ENCODE data around the gene RERG. TPM values are rescaled to one million over a fixed set of nuclear protein-coding genes. Genes with fewer than 3 reads are reported as not detected.

Gene RERG
- polyA plus RNA-seq, 3 donors: not detected

DNA sequence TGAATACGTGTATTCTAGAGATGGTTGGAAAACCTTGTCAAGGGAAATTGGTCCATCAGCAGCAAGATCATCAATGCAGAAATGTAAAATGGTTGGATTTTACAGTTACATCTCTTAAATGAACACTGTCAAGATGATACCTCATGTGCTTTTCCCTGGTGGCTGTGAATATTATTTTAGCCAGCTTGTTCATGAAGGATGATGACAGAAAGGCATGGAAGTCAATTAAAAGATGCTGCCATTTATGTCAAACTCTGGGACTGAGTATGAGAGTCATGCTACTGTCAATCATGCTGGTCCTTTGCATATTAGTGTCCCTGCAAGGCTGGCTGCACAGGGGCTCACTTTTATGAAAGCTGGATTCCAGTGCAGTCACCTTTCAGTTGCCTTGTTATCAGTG, 10.3 kb upstream of the RERG start:
- H3K4me3 ChIP-seq (replicated peaks in 1 of 3; ENCODE audit: low read depth in 2 of 3, low read length in 3 of 3): no peak overlapping the region
- H3K4me2 ChIP-seq (replicated peaks; ENCODE audit: extremely low read depth, low read length, poor library complexity, severe bottlenecking): no peak overlapping the region
- intact Hi-C loops (cut with micrococcal nuclease): no loop called here
- H3K27ac ChIP-seq (ENCODE audit: low read depth in 1 of 2, low read length in 2 of 2): no peak overlapping the region
- Mint-ChIP-seq H3K36me3 (no peaks in the 10 kb centered on the region), H3K27me3 (ENCODE audit: low read depth in 3 of 3) (peaks cover 12 to 30% (median 14%) of the 10 kb centered on the region in 3 donors), H3K4me3 (no peak overlapping the region), H3K9me3 (peaks cover 0 to 2% (median 0%) of the 10 kb centered on the region in 7 donors), H3K4me1 (no peaks in the 10 kb centered on the region), H3K27ac (no peak overlapping the region)
- H2AFZ ChIP-seq (ENCODE audit: insufficient read depth, low read depth, low read length, poor library complexity, severe bottlenecking): no peak overlapping the region
- H3K79me2 ChIP-seq (ENCODE audit: insufficient read depth, low read length): no peaks in the 10 kb centered on the region
- no peaks in the 10 kb centered on the region for H3K9me3 ChIP-seq (replicated peaks in 1 of 2; ENCODE audit: control insufficient read depth in 1 of 2, insufficient read depth in 1 of 2, low read length in 2 of 2)
- no CpG with 5 or more reads among the region's 1 CpG for WGBS (ENCODE audit: insufficient coverage)
- no peaks in the 10 kb centered on the region for H3K4me1 ChIP-seq (ENCODE audit: control insufficient read depth in 1 of 2, insufficient read depth in 2 of 2, low read length in 2 of 2)
- no peaks in the 10 kb centered on the region for H3K36me3 ChIP-seq (replicated peaks in 1 of 2; ENCODE audit: control insufficient read depth in 1 of 2, insufficient read depth in 2 of 2, low read length in 2 of 2)
- no peaks in the 10 kb centered on the region for H4K20me1 ChIP-seq (ENCODE audit: insufficient read depth, low read length)
- peaks cover 4 to 15% of the 10 kb centered on the region in 2 donors for H3K27me3 ChIP-seq (ENCODE audit: control insufficient read depth in 2 of 2, insufficient read depth in 2 of 2, low read length in 2 of 2)
- no peak overlapping the region for H3K9ac ChIP-seq (ENCODE audit: insufficient read depth, low read length, poor library complexity, severe bottlenecking)
- no peak for DNase-seq
- TF ChIP-seq, protein P1, sequence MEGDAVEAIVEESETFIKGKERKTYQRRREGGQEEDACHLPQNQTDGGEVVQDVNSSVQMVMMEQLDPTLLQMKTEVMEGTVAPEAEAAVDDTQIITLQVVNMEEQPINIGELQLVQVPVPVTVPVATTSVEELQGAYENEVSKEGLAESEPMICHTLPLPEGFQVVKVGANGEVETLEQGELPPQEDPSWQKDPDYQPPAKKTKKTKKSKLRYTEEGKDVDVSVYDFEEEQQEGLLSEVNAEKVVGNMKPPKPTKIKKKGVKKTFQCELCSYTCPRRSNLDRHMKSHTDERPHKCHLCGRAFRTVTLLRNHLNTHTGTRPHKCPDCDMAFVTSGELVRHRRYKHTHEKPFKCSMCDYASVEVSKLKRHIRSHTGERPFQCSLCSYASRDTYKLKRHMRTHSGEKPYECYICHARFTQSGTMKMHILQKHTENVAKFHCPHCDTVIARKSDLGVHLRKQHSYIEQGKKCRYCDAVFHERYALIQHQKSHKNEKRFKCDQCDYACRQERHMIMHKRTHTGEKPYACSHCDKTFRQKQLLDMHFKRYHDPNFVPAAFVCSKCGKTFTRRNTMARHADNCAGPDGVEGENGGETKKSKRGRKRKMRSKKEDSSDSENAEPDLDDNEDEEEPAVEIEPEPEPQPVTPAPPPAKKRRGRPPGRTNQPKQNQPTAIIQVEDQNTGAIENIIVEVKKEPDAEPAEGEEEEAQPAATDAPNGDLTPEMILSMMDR (IDR thresholded peaks at IDR 0.05): no peak

DNA sequence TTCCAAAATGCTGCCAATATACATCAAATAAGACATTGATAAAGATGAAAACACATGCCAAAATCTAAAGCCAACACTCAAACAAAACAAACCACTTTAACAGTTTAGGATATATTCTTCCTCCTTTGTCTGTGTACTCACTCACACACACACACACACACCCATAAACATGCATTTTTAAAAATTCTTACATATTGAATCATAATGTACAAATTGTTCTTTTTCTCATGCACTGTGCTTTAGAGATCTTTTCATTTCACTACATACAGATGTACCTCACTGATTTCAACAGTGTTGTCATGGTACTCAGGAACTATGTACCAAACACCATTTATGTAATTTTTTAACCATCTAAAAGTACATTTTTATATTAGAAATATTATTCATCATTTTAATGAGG, 9.5 kb upstream of the RERG start:
- peaks cover 12 to 27% (median 15%) of the 10 kb centered on the region in 3 donors for H3K27me3 Mint-ChIP-seq (ENCODE audit: low read depth in 3 of 3)
- Histone ChIP-seq H3K4me3 (replicated peaks in 1 of 3; ENCODE audit: low read depth in 2 of 3, low read length in 3 of 3) (no peak overlapping the region), H3K4me1 (ENCODE audit: control insufficient read depth in 1 of 2, insufficient read depth in 2 of 2, low read length in 2 of 2) (no peaks in the 10 kb centered on the region), H3K9ac (ENCODE audit: insufficient read depth, low read length, poor library complexity, severe bottlenecking) (no peak overlapping the region), H2AFZ (ENCODE audit: insufficient read depth, low read depth, low read length, poor library complexity, severe bottlenecking) (no peak overlapping the region), H3K27ac (ENCODE audit: low read depth in 1 of 2, low read length in 2 of 2) (no peak overlapping the region), H3K4me2 (replicated peaks; ENCODE audit: extremely low read depth, low read length, poor library complexity, severe bottlenecking) (no peak overlapping the region), H3K36me3 (replicated peaks in 1 of 2; ENCODE audit: control insufficient read depth in 1 of 2, insufficient read depth in 2 of 2, low read length in 2 of 2) (no peaks in the 10 kb centered on the region), H3K79me2 (ENCODE audit: insufficient read depth, low read length) (no peaks in the 10 kb centered on the region), H3K27me3 (ENCODE audit: control insufficient read depth in 2 of 2, insufficient read depth in 2 of 2, low read length in 2 of 2) (peaks cover 4 to 15% of the 10 kb centered on the region in 2 donors), H4K20me1 (ENCODE audit: insufficient read depth, low read length) (no peaks in the 10 kb centered on the region), H3K9me3 (replicated peaks in 1 of 2; ENCODE audit: control insufficient read depth in 1 of 2, insufficient read depth in 1 of 2, low read length in 2 of 2) (no peaks in the 10 kb centered on the region)
- no peak for DNase-seq
- H3K4me3 Mint-ChIP-seq: no peak overlapping the region
- H3K4me1 Mint-ChIP-seq: no peaks in the 10 kb centered on the region
- no peak overlapping the region for H3K27ac Mint-ChIP-seq
- TF ChIP-seq, protein P1 (IDR thresholded peaks at IDR 0.05): no peak
- H3K9me3 Mint-ChIP-seq: peaks cover 0 to 2% (median 0%) of the 10 kb centered on the region in 7 donors
- no peaks in the 10 kb centered on the region for H3K36me3 Mint-ChIP-seq
- intact Hi-C loops (cut with micrococcal nuclease): no loop called here

All from CD14-positive monocyte (primary cell).